OCI-LY7 (cell line): ENCODE data around the gene VENTX.

Source experiments
- CTCF ChIP-seq: fragments of 200-600 bp; sonication (generic); conservative IDR thresholded peaks from 2 replicates; pipeline ENCODE4 v1.5.1; 2014; ENCODE audit warnings: mild to moderate bottlenecking, antibody characterized with exemption, low read length, moderate library complexity, mixed read lengths
- EZH2phosphoT487 ChIP-seq: fragments of 200-600 bp; sonication (generic); IDR thresholded peaks from 2 replicates; pipeline ENCODE4 v1.6.1; 2018; ENCODE audit warnings: low read depth, borderline replicate concordance, mild to moderate bottlenecking, mixed run types, antibody characterized with exemption, low read length, moderate library complexity, mixed read lengths

- TF ChIP-seq CTCF: no peak
- TF ChIP-seq EZH2phosphoT487: no peak
Measured at GRCh38 chr10:133273534-133274143, 36.0 kb downstream of the VENTX start.
